HepG2 (cell line): ENCODE measurements around the gene CPN1.

Source experiments
- TGIF2 ChIP-seq: IDR thresholded peaks from 2 replicates; pipeline ENCODE4 v1.6.1; 2016; ENCODE audit warnings: control low read depth, missing compliant biosample characterization
- ZNF34 ChIP-seq: sonication (generic); formaldehyde crosslinking; IDR thresholded peaks from 2 replicates; pipeline ENCODE4 v1.4.0; 2020; ENCODE audit warnings: mild to moderate bottlenecking, missing genetic modification reagents, borderline replicate concordance
- TF ChIP-seq, protein P1 (sequence below): sonication (generic); formaldehyde crosslinking; IDR thresholded peaks from 2 replicates; pipeline ENCODE4 v1.5.0; 2020; ENCODE audit warnings: mild to moderate bottlenecking, missing genetic modification reagents, moderate library complexity

DNA sequence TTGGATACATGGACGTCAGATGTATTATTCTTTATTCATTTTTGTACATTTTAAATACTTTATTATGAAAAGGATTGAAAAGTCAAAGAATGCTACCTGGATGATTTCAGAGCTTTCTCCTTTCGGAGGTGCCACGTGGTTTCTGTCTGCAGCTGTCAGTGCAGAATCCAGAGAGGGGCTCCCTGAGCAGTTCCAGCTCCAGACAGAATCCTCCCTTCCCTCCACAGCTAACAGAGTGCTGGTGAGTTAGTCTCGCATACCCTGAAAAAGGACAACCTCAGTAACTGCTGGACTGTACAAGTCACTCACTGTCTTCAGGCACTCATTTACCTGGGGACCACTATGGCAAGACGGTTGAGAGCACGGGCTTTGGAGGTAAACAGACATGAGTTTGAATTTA is 82.8 kb downstream of the CPN1 start:
- TF ChIP-seq TGIF2 (no peak), ZNF34 (CRISPR knock-in tag) (no peak)
- TF ChIP-seq, protein P1, sequence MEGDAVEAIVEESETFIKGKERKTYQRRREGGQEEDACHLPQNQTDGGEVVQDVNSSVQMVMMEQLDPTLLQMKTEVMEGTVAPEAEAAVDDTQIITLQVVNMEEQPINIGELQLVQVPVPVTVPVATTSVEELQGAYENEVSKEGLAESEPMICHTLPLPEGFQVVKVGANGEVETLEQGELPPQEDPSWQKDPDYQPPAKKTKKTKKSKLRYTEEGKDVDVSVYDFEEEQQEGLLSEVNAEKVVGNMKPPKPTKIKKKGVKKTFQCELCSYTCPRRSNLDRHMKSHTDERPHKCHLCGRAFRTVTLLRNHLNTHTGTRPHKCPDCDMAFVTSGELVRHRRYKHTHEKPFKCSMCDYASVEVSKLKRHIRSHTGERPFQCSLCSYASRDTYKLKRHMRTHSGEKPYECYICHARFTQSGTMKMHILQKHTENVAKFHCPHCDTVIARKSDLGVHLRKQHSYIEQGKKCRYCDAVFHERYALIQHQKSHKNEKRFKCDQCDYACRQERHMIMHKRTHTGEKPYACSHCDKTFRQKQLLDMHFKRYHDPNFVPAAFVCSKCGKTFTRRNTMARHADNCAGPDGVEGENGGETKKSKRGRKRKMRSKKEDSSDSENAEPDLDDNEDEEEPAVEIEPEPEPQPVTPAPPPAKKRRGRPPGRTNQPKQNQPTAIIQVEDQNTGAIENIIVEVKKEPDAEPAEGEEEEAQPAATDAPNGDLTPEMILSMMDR = no peak
